Stimulated activated CD4-positive, alpha-beta T cell treated with anti-CD3 and anti-CD28 coated beads, Interleukin-1b, Interleukin-23, amount 100 ng/mL, for 4 hours (primary cell): Measurements from ENCODE around the gene ARAP3.
"Not testable (repeated sequence)": the region's sequence is repeated elsewhere in the genome, so short reads cannot be mapped to it uniquely, and the experiment has no call there.

Experiments used
- DNase-seq, 2 donors: peaks; one replicate each; pipeline ENCODE4 v3.0.0-alpha.2; 2020; ENCODE audit warnings: low read depth in 2 of 2

Gene ARAP3

GRCh38 chr5:141618030-141618803 is 63.8 kb downstream of the ARAP3 start:
- peak in 1 of 2 donors; percentile 42 for DNase-seq

GRCh38 chr5:141617682-141618029 is 64.4 kb downstream of the ARAP3 start:
- no peak for DNase-seq

GRCh38 chr5:141617128-141617527 is 64.9 kb downstream of the ARAP3 start:
- no peak for DNase-seq

- DNase-seq, result no peak
These were observed 65.9 kb downstream of the ARAP3 start for GRCh38 chr5:141615991-141616720.

GRCh38 chr5:141613344-141613743 is 68.7 kb downstream of the ARAP3 start:
- DNase-seq, result no peak

GRCh38 chr5:141611289-141611688 is 70.7 kb downstream of the ARAP3 start:
- no peak for DNase-seq

- not testable (repeated sequence) for DNase-seq
These were observed 72.1 kb downstream of the ARAP3 start for GRCh38 chr5:141609921-141610320.

- no peak for DNase-seq
These were observed 73.0 kb downstream of the ARAP3 start for GRCh38 chr5:141609044-141609443.

- DNase-seq, result no peak
These were observed 73.5 kb downstream of the ARAP3 start for GRCh38 chr5:141608557-141608956.

GRCh38 chr5:141608046-141608445 is 74.0 kb downstream of the ARAP3 start:
- DNase-seq, result no peak

GRCh38 chr5:141605523-141606277 is 76.3 kb downstream of the ARAP3 start:
- peak; percentile 23 to 53 for DNase-seq

- no peak for DNase-seq
These were observed 77.9 kb downstream of the ARAP3 start for GRCh38 chr5:141603923-141604717.
